GM21786 (cell line): ENCODE results near the gene SLC35E2B.
A peak's percentile ranks its signal among the peaks of the same experiment; 100 is the strongest.
"Not testable (repeated sequence)": the region's sequence is repeated elsewhere in the genome, so short reads cannot be mapped to it uniquely, and the experiment has no call there.

Source experiments
- ATAC-seq: cut with Tn5 transposase; IDR thresholded peaks from one replicate; pipeline ENCODE4 v1.9.1; 2021; ENCODE audit not compliant: unreplicated experiment

SLC35E2B gene

DNA sequence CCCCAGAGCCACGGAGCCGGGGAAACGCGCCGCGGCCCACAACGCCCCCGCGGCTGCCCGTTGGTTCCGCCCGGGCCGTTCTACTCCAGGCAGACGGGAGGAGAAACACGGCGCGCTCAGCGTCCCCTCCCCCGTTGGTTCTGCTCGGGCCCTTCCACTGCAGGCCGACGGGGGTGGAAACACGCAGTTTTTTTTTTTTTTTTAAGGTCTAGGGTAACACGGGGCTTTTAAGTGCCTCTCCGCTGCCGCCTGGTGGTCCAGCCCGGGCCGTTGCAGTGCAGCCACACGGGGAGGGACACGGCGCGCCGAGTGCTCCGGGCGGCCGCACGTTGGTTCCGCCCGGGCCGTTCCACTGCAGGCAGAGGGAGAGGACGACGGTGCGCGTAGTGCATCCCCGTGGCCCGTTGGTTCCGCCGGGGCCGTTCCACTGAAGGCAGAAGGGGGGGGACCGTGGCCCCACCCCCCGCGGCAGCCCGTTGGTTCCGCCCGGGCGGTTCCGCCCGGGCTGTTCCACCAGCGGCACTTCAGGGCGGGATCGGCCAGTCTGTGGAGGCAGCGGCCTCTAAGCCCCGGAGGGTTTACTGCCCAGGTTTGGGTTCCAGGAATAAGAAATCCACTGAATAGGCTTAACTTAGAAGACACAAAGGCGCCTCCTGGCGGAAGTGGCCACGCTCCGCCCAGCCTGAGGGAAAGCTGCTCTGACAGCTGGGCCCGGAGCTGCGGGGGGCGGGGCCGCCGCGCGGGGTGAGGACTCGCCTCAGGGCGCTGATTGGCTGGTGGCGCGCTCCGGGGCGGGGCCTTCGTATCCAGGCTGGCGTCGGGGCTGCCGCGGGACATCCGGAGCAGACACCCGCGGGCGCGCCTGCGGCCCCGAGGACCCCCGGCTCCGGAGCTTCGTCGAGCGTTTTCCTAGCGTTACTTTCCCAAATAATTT, at the start of gene SLC35E2B:
Gene SLC35E2B (minus strand): TSS at position 82 of the 934 bp plus-strand sequence. CDS start 16,096 bp downstream, outside the sequence.
- peak; percentile 74 for ATAC-seq

GRCh38 chr1:1741013-1741412, 48.4 kb upstream of the SLC35E2B start:
- not testable (repeated sequence) for ATAC-seq

DNA sequence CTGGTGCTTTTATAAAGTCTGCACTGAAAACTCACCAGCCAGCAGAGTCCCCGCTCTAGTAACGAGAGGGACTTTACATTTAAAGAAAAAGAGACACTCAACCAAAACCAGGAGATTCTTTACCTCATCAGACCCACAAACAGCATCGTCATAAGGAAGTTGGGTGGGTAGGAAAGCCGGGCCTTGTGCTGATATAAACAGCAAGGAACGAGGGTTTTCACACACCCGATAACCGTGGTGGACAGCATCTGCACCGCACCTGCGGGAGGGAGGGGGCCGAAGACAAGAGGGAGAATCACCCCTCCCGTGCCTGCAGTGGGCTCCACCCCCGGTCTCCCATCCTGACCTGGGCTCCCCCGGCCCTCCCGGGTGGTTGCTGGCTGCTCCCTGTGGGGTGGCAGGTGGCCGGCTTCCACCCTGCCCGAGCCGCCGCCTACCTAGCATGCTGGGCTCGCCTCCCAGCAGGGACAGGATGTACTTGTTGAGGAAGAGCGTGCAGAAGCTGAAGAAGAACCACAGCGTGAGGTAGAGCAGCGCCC, 46.3 kb upstream of the SLC35E2B start:
- ATAC-seq = not testable (repeated sequence)

- not testable (repeated sequence) for ATAC-seq
These were observed 45.3 kb upstream of the SLC35E2B start for GRCh38 chr1:1737675-1738590.

GRCh38 chr1:1732381-1732780, 39.8 kb upstream of the SLC35E2B start:
- no peak for ATAC-seq

DNA sequence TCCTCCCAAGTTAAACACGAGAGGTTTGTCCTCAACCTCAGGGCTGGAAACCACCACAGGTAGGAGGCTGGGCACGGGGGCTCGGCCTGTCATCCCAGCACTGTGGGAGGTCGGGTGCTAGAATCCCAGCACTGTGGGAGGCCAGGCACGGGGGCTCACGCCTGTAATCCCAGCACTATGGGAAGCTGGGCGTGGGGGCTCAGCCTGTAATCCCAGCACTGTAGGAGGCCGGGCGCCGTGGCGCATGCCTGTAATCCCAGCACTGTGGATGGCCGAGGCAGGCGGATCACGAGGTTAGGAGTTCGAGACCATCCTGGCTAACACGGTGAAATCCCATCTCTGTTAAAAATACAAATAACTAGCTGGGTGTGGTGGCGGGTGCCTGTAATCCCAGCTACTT, 38.3 kb upstream of the SLC35E2B start:
- no peak for ATAC-seq

DNA sequence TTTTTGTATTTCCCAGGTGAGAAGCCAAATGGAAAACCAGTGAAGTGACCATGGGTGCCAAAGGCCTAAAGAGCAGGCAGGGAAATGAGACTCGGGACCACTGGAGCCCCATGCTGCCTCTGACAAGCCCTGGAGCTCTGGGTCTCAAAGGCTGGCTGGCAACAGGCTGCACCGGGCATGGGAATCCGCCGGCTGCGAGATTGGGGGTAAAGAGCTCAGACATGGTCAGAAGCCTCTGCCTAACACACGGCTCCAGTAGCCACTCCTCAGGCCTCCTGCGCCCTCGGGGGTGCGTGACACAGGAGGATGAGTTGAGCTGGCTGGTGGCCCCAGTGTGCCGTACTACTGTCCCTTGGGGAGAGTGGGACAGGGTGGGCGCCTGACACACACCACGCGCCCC, 37.6 kb upstream of the SLC35E2B start:
- ATAC-seq = not testable (repeated sequence)

- ATAC-seq = not testable (repeated sequence)
These were observed 36.7 kb upstream of the SLC35E2B start for GRCh38 chr1:1729116-1729816.

DNA sequence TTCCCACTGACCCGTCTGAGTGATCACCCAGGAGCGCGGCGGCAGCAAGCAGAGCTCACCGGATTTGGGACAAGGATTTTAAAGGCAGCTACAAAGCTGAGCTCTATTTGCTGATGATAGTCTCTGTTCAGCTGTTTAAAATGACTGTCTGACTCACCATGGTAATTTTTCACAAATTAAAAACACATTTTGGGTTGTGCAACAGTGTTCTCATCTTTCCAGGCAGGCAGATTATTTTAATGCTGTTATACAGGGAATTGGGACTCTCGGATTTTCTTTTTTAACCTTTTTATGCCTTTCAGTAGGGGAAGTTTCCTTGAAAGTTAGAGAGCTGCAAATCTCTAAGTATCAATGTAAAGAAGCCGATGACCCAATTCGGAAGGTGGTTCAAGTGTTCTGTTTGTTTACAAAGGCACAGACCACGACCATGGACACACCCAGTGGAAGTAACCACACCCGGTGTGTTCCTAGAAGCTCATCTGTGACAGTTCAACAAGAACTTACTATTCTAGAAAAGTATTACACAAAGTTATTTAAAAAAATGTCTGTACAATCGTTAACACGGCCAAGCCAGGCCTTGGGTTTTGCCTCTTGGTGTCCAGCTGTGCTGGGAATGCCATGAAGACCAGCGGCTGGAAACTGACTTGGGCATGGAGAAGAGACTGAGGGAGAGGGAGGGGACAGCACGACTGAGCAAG, 35.9 kb upstream of the SLC35E2B start:
- ATAC-seq = not testable (repeated sequence)

GRCh38 chr1:1727131-1727651, 34.6 kb upstream of the SLC35E2B start:
- not testable (repeated sequence) for ATAC-seq

DNA sequence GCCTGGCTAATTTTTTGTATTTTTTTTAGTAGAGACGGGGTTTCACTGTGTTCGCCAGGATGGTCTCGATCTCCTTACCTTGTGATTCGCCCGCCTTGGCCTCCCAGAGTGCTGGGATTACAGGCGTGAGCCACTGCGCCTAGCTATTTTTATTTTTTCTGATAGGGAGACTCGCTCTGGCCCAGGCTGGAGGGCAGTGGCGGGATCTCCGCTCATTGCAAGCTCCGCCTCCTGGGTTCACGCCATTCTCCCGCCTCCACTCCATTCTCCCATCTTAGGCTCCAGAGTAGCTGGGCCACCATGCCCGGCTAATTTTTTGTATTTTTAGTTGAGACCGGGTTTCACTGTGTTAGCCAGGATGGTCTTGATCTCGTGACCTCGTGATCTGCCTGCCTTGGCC, 33.5 kb upstream of the SLC35E2B start:
- not testable (repeated sequence) for ATAC-seq

DNA sequence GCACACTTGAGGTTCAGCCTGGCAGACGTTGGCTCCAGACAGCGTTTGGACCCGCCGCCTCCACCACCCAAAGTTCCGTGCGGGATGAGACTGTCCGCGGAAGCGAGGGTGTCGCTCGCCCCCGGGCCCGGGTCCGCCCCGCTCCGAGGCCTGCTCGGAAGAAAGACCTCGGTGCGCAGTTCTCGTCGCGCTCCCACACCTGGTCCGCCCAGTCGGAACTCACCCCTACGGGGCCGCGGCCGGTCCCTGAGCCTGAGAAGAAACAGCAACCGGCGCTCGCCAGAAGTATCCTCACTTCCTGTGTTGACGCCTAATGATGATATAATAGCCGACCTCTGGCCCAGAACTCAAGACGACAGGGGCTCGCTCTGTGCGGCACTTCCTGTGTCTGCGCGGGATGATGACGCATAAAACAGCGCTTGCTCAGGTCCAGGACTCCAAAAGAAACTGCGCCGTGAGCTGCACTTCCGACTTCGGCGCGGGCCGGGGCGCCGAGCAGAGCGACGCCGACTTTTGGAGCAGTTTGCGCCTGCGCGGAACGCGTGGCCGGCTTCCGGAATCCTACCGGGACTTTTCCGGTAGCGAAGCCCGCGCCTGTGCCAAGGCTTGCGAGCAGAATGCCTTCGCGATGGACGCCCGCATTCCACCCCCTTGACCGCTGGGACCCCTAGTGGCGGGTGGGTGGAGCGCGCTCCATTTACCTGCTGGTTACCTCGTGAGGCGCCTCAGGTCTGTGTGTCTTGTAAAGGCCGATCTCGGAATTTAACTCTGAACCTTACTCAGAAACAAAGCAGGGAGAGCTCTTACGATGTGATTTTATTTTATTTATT, 31.7 kb upstream of the SLC35E2B start, which contains the start of gene CDK11A:
Gene CDK11A (minus strand): TSS at position 323 of the 830 bp plus-strand sequence. CDS start 1,539 bp downstream, outside the sequence.
- ATAC-seq = peak; percentile 86

GRCh38 chr1:1721201-1721600, 28.6 kb upstream of the SLC35E2B start:
- no peak for ATAC-seq

GRCh38 chr1:1715109-1715883, 22.7 kb upstream of the SLC35E2B start:
- ATAC-seq = not testable (repeated sequence)

DNA sequence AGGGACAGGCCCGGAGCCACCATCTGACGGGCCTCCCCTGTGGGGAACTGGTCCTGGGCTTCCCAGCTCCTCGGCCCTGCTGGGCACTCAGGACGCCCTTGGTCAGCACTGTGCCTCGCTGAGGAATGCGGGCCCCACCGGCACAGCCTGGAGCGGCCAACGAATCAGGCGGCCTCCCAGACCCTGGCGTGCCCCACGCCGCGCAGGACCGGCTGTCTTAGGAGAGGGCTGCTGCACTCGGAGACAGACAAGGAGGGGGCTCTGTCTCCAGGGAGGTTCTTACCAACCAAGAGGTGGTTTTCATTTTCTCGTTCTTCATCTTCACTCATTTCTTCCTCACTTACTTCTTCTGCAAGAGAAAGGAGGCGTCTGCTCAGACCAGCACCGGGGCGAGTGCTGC, 15.3 kb upstream of the SLC35E2B start:
- not testable (repeated sequence) for ATAC-seq

- not testable (repeated sequence) for ATAC-seq
These were observed 14.6 kb upstream of the SLC35E2B start for GRCh38 chr1:1707241-1707640.

- ATAC-seq = not testable (repeated sequence)
These were observed 13.0 kb upstream of the SLC35E2B start for GRCh38 chr1:1705623-1706022.
